B cell (primary cell): Measurements from ENCODE around the gene RFX8. TPM values are rescaled to one million over a fixed set of nuclear protein-coding genes. Genes with fewer than 3 reads are reported as not detected.

Source experiments
- ATAC-seq: fragments of 200-7000 bp; cut with Tn5 transposase; one replicate; pipeline ENCODE4 v1.10.0; 2021; ENCODE audit warnings: low read depth, mild to moderate bottlenecking, moderate number of reproducible peaks, moderate library complexity
- CTCF ChIA-PET: fragments of 350-600 bp; sonication (Branson Sonifier 250); formaldehyde crosslinking; loops from one replicate; lab custom pipeline; 2021; ENCODE audit warnings: antibody characterized with exemption, inconsistent platforms; lab: Charles Lee
- POLR2A ChIA-PET: fragments of 350-600 bp; sonication (Branson Sonifier 250); formaldehyde crosslinking; loops from one replicate; lab custom pipeline; 2021; ENCODE audit warnings: antibody characterized with exemption; lab: Charles Lee
- DNase-seq: peaks from one replicate; pipeline ENCODE4 v3.0.0; 2013
- H2AFZ ChIP-seq: 2 replicates; pipeline ENCODE4 v1.6.1; 2012; ENCODE audit warnings: mild to moderate bottlenecking, low read depth, low read length; ENCODE audit not compliant: insufficient read depth, poor library complexity, severe bottlenecking
- H3K27ac ChIP-seq, 2 donors: 1 replicate in 1 of 2; 2 replicates in 1 of 2; pipeline ENCODE4 v1.5.1; 2012 to 2013; ENCODE audit warnings: low read length in 2 of 2, mild to moderate bottlenecking in 2 of 2, moderate library complexity in 1 of 2
- H3K27me3 ChIP-seq, 4 experiments: fragments of 200-600 bp in 1 of 4; sonication (generic) in 1 of 4; replicated peaks in 1 of 4; 1 replicate in 2 of 4; 2 replicates in 2 of 4; pipeline versions ENCODE4 v1.6.1 to v1.7.0; 2013 to 2016; ENCODE audit warnings: low read length in 3 of 4, mild to moderate bottlenecking in 2 of 4, mixed read lengths in 1 of 4, moderate library complexity in 1 of 4; ENCODE audit not compliant: insufficient read depth in 4 of 4, control insufficient read depth in 3 of 4; ENCODE audit errors: control extremely low read depth in 1 of 4
- H3K36me3 ChIP-seq, 2 experiments: replicated peaks in 1 of 2; 1 replicate in 1 of 2; 2 replicates in 1 of 2; pipeline versions ENCODE4 v1.6.1 to v1.7.1; 2013; ENCODE audit warnings: low read length in 1 of 2; ENCODE audit not compliant: insufficient read depth in 2 of 2, control insufficient read depth in 1 of 2; ENCODE audit errors: control extremely low read depth in 1 of 2, extremely low read depth in 1 of 2
- H3K4me1 ChIP-seq, 2 donors: fragments of 200-600 bp in 1 of 2; sonication (generic) in 1 of 2; 1 replicate in 1 of 2; 2 replicates in 1 of 2; pipeline versions ENCODE4 v1.5.1 to v1.6.1; 2013 to 2017; ENCODE audit warnings: low read length in 2 of 2; ENCODE audit not compliant: control insufficient read depth in 2 of 2, insufficient read depth in 2 of 2
- H3K4me2 ChIP-seq: replicated peaks from 2 replicates; pipeline ENCODE3; 2012; ENCODE audit warnings: mild to moderate bottlenecking, low read depth, low read length; ENCODE audit not compliant: poor library complexity, severe bottlenecking
- H3K4me3 ChIP-seq, 5 experiments: fragments of 200-600 bp in 1 of 5; sonication (generic) in 1 of 5; 1 replicate in 3 of 5; 2 replicates in 2 of 5; pipeline versions ENCODE4 v1.5.1 to v1.7.0; 2011 to 2016; ENCODE audit warnings: low read length in 4 of 5, mild to moderate bottlenecking in 4 of 5, low read depth in 2 of 5, control low read depth in 1 of 5, moderate library complexity in 1 of 5; ENCODE audit not compliant: insufficient read depth in 1 of 5; ENCODE audit errors: control extremely low read depth in 1 of 5, extremely low read depth in 1 of 5
- H3K79me2 ChIP-seq: fragments of 200-600 bp; sonication (generic); one replicate; pipeline ENCODE4 v1.6.0; 2016; ENCODE audit warnings: low read length; ENCODE audit not compliant: control insufficient read depth, insufficient read depth
- H3K9ac ChIP-seq: fragments of 200-600 bp; sonication (generic); 2 replicates; pipeline ENCODE4 v1.6.1; 2017; ENCODE audit warnings: mild to moderate bottlenecking, low read length, moderate library complexity
- H3K9me3 ChIP-seq, 3 donors: one replicate each; pipeline versions ENCODE4 v1.6.1 to v1.7.1; 2013; ENCODE audit warnings: low read length in 2 of 3; ENCODE audit not compliant: control insufficient read depth in 2 of 3, insufficient read depth in 1 of 3; ENCODE audit errors: control extremely low read depth in 1 of 3
- H4K20me1 ChIP-seq: 2 replicates; pipeline ENCODE4 v1.6.0; 2012; ENCODE audit warnings: mild to moderate bottlenecking, low read length; ENCODE audit not compliant: insufficient read depth, control insufficient read depth, poor library complexity, severe bottlenecking
- H3K27ac Mint-ChIP-seq: one replicate; pipeline ENCODE4 v1.8.0; 2021; ENCODE audit warnings: mixed read lengths
- H3K27me3 Mint-ChIP-seq: one replicate; pipeline ENCODE4 v1.8.0; 2021; ENCODE audit warnings: mixed read lengths
- H3K4me1 Mint-ChIP-seq: one replicate; pipeline ENCODE4 v1.8.0; 2021; ENCODE audit warnings: mixed read lengths
- H3K4me3 Mint-ChIP-seq: one replicate; pipeline ENCODE4 v1.8.0; 2021; ENCODE audit warnings: mixed read lengths
- H3K9me3 Mint-ChIP-seq: one replicate; pipeline ENCODE4 v1.8.0; 2022; ENCODE audit warnings: mixed read lengths; ENCODE audit not compliant: insufficient read depth
- CTCF ChIP-seq: fragments of 200-600 bp; IDR thresholded peaks from one replicate; pipeline ENCODE4 v1.8.0; 2022; ENCODE audit warnings: antibody characterized with exemption, mild to moderate bottlenecking
- EZH2 ChIP-seq: IDR thresholded peaks from 2 replicates; pipeline ENCODE4 v1.6.1; 2012; ENCODE audit warnings: borderline replicate concordance, low read depth, mild to moderate bottlenecking, moderate library complexity, low read length; ENCODE audit not compliant: insufficient read depth, poor library complexity, severe bottlenecking
- WGBS: methylation state at CpG from one replicate; pipeline ENCODE4 v1.1.5; 2013; ENCODE audit warnings: missing lambda C conversion rate; ENCODE audit not compliant: insufficient coverage; 5-methylcytosine and 5-hydroxymethylcytosine counted together
- intact Hi-C: fragments of 100-400 bp; cut with micrococcal nuclease; formaldehyde crosslinking; loops from one replicate; pipeline ENCODE4 v1.10.0; 2022
- polyA plus RNA-seq: library from polyadenylated mRNA; depleted of rRNA; stranded (reverse); fragments of >200 nt; gene quantifications from 2 replicates; pipeline ENCODE4 v1.2.3, GENCODE V29; 2012
- total RNA-seq, 2 donors: library from RNA; stranded (reverse); fragments of 120-200 nt in 1 of 2; gene quantifications; 1 replicate in 1 of 2; 2 replicates in 1 of 2; pipeline versions ENCODE4 v1.2.3 to v1.2.4, GENCODE V29; 2013 to 2022

RFX8 gene
- total and polyA plus RNA-seq, 2 donors (not counting 1 experiment from before 2014, with no cell fraction given): not detected

GRCh38 chr2:101520246-101520645 lies 45.3 kb upstream of the RFX8 start:
- Histone ChIP-seq H3K36me3 (no peaks in the 10 kb centered on the region), H3K9me3 (peaks cover 0 to 8% (median 3%) of the 10 kb centered on the region in 3 donors), H3K9ac (no peak overlapping the region), H3K27ac (no peak overlapping the region), H2AFZ (no peak overlapping the region), H3K27me3 (peaks cover 0 to 6% (median 2%) of the 10 kb centered on the region in 4 experiments), H3K79me2 (no peaks in the 10 kb centered on the region), H3K4me1 (peaks cover 3 to 18% of the 10 kb centered on the region in 2 donors), H3K4me2 (no peak overlapping the region), H3K4me3 (no peak overlapping the region), H4K20me1 (no peaks in the 10 kb centered on the region)
- no peak for ATAC-seq
- TF ChIP-seq CTCF (no peak), EZH2 (no peak)
- H3K9me3 Mint-ChIP-seq: peaks cover 4% of the 10 kb centered on the region
- CTCF ChIA-PET: no interaction called here
- DNase-seq: no peak
- intact Hi-C loops: no loop called here
- no peak overlapping the region for H3K4me3 Mint-ChIP-seq
- peaks cover 21% of the 10 kb centered on the region for H3K4me1 Mint-ChIP-seq
- POLR2A ChIA-PET: no interaction called here
- peaks cover 23% of the 10 kb centered on the region for H3K27me3 Mint-ChIP-seq
- WGBS: no CpG with 5 or more reads among the region's 3 CpGs
- no peak overlapping the region for H3K27ac Mint-ChIP-seq

- Histone ChIP-seq H3K4me1 (peaks cover 3 to 18% of the 10 kb centered on the region in 2 donors), H3K36me3 (no peaks in the 10 kb centered on the region), H3K27me3 (peaks cover 0 to 6% (median 2%) of the 10 kb centered on the region in 4 experiments), H3K79me2 (no peaks in the 10 kb centered on the region), H3K4me2 (peak overlapping the region; percentile 37), H2AFZ (no peak overlapping the region), H3K9me3 (peaks cover 0 to 8% (median 3%) of the 10 kb centered on the region in 3 donors), H4K20me1 (no peaks in the 10 kb centered on the region), H3K27ac (no peak overlapping the region), H3K9ac (no peak overlapping the region), H3K4me3 (no peak overlapping the region)
- peaks cover 21% of the 10 kb centered on the region for H3K4me1 Mint-ChIP-seq
- H3K27ac Mint-ChIP-seq: no peak overlapping the region
- peak overlapping the region; percentile 10 for H3K4me3 Mint-ChIP-seq
- ChIA-PET CTCF (interaction anchor here (1.0 to 1.3 kb wide), 2 partner anchors 307 to 313 kb away, joined by 3 to 4 read pairs; no protein-coding TSS in a partner anchor), POLR2A (no interaction called here)
- 71% methylated on average over 8 of the region's 16 CpGs for WGBS
- peaks cover 22% of the 10 kb centered on the region for H3K27me3 Mint-ChIP-seq
- TF ChIP-seq EZH2: no peak
- no peak for TF ChIP-seq CTCF
- H3K9me3 Mint-ChIP-seq: peaks cover 4% of the 10 kb centered on the region
- DNase-seq: peak; percentile 25
- intact Hi-C loops: no loop called here
- ATAC-seq: no peak
Observed at GRCh38 chr2:101518578-101519492, 43.9 kb upstream of the RFX8 start.
